ENCODE data around the gene IMMP2L.

The IMMP2L gene

DNA sequence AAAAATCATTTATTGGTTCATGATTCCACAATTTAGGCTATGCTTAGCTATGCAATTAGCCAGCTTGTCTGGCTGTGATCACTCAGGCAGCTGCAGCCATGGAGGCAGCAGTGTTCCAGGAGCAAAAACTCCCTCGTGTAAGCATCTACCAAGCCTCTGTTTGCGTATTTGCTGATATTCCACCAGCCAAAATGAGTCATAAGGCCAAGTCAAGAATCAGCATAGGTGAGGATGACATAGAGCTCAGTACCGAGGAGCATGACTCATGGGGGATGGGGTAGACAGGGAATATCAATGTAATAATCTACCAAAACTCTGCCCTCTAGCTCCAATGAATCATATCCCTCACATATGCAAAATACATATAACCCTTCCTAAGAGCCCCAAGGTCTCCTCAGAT, 63.3 kb downstream of the IMMP2L start:
- TF ChIP-seq CTCF (IDR thresholded peaks at IDR 0.05; ENCODE audit: low read depth, low read length): no peak
- DNase-seq (ENCODE audit: low read depth, low spot score): peak; percentile 65
- in situ Hi-C loops (cut with HindIII; ENCODE audit: low sequenced_read_pairs): no loop called here
- H3K4me3 ChIP-seq (ENCODE audit: low read depth, low read length): no peak overlapping the region

DNA sequence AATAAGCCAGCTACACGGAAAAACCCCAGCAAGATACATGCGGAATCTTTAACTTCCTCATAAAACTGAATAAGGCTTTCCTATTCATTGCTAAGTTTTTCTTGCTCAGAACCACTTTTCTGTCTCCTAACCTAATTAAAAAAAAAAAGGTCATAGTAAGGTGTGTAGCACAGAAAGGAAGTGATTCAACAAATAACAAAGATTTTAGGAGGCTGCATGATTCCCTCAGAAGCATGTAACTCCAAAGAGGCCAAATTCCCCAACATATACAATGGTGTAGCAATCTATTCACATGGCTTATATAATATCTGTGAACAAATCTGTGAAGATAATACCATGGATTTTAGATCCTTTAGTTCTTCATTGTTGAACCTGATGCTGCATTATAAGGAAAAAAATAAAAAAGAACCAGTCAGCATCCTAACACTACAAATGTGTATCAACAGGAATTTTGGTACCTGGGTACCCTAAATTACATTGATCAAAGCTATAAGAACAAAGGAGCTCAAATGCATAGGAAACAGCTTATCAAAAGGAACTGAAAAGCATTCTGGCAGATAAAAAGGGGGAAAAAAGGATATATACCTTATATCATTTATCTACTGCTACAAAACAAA, 63.8 kb downstream of the IMMP2L start:
- in situ Hi-C loops (cut with HindIII; ENCODE audit: low sequenced_read_pairs): no loop called here
- no peak for TF ChIP-seq CTCF (IDR thresholded peaks at IDR 0.05; ENCODE audit: low read depth, low read length)
- no peak for DNase-seq (ENCODE audit: low read depth, low spot score)
- H3K4me3 ChIP-seq (ENCODE audit: low read depth, low read length): no peak overlapping the region

- in situ Hi-C loops (cut with HindIII; ENCODE audit: low sequenced_read_pairs): no loop called here
- DNase-seq (ENCODE audit: low read depth, low spot score): no peak
- no peak for TF ChIP-seq CTCF (IDR thresholded peaks at IDR 0.05; ENCODE audit: low read depth, low read length)
- no peak overlapping the region for H3K4me3 ChIP-seq (ENCODE audit: low read depth, low read length)
Measured at GRCh38 chr7:111495173-111495810, 67.0 kb downstream of the IMMP2L start.

DNA sequence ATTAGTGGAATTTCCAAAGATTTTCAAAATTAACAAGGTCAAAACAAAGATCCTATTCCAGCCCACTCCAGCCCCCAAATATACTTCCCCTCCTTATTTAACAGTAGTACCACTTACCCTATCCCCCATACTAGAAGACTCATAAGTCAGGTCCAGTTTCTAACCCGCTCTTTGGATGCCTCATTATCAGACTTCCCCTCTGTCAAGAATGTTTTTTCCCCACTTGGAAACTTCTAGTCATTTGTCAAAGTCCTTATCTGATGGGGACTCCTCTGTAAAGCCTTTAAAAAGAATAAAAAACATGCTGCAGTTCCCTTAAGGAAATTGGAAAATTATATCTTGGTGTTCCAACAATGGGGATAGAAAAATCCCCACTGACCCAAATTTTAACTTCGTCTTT, 70.1 kb downstream of the IMMP2L start:
- no peak for DNase-seq (ENCODE audit: low read depth, low spot score)
- no peak overlapping the region for H3K4me3 ChIP-seq (ENCODE audit: low read depth, low read length)
- in situ Hi-C loops (cut with HindIII; ENCODE audit: low sequenced_read_pairs): no loop called here
- no peak for TF ChIP-seq CTCF (IDR thresholded peaks at IDR 0.05; ENCODE audit: low read depth, low read length)

- no peak overlapping the region for H3K4me3 ChIP-seq (ENCODE audit: low read depth, low read length)
- in situ Hi-C loops (cut with HindIII; ENCODE audit: low sequenced_read_pairs): no loop called here
- TF ChIP-seq CTCF (IDR thresholded peaks at IDR 0.05; ENCODE audit: low read depth, low read length): peak; percentile 72
- peak; percentile 73 for DNase-seq (ENCODE audit: low read depth, low spot score)
Measured at GRCh38 chr7:111486472-111487142, 75.7 kb downstream of the IMMP2L start.

- no peak for TF ChIP-seq CTCF (IDR thresholded peaks at IDR 0.05; ENCODE audit: low read depth, low read length)
- DNase-seq (ENCODE audit: low read depth, low spot score): peak; percentile 3
- no peak overlapping the region for H3K4me3 ChIP-seq (ENCODE audit: low read depth, low read length)
- in situ Hi-C loops (cut with HindIII; ENCODE audit: low sequenced_read_pairs): no loop called here
Measured at GRCh38 chr7:111485701-111486380, 76.5 kb downstream of the IMMP2L start.
